Gastroesophageal sphincter (tissue), 3 donors: ENCODE results near the gene RFLNA.

ENCODE experiments used
- CTCF ChIP-seq, 4 experiments: fragments of 200-600 bp in 2 of 4; fragments of 450-650 bp in 2 of 4; sonication (generic) in 1 of 4; IDR thresholded peaks; one replicate each; pipeline ENCODE4 v1.5.1; 2017 to 2019; ENCODE audit warnings: antibody characterized with exemption in 4 of 4, mild to moderate bottlenecking in 2 of 4, moderate library complexity in 2 of 4
- POLR2A ChIP-seq, 2 donors: fragments of 450-650 bp; IDR thresholded peaks; one replicate each; pipeline ENCODE4 v1.6.1; 2017; ENCODE audit warnings: antibody characterized with exemption in 2 of 2, mild to moderate bottlenecking in 2 of 2, moderate library complexity in 1 of 2

GRCh38 chr12:124307556-124307825, 12.6 kb downstream of the RFLNA start:
- TF ChIP-seq CTCF (IDR thresholded peaks at IDR 0.05), result no peak
- no peak for TF ChIP-seq POLR2A (IDR thresholded peaks at IDR 0.05)
